A673 (cell line): ENCODE measurements around the gene TFAP2D. TPM values are rescaled to one million over a fixed set of nuclear protein-coding genes. Genes with fewer than 3 reads are reported as not detected.

ENCODE experiments used
- BruUV-seq: library from RNA; stranded (reverse); fragments of 400-500 nt; replicated peaks from 2 replicates; lab custom pipeline; 2021; lab: Mats Ljungman, UMichigan
- CTCF ChIA-PET: fragments of 300-600 bp; sonication (Branson Sonifier 250); formaldehyde crosslinking; loops from one replicate; lab custom pipeline; 2022; ENCODE audit warnings: antibody characterized with exemption; lab: Charles Lee
- POLR2A ChIA-PET: fragments of 300-600 bp; sonication (Branson Sonifier 250); formaldehyde crosslinking; loops from one replicate; lab custom pipeline; 2022; ENCODE audit warnings: antibody characterized with exemption; ENCODE audit not compliant: low non-redundant PET; lab: Charles Lee
- DNase-seq: peaks from one replicate; pipeline ENCODE4 v3.0.0-alpha.2; 2015; ENCODE audit warnings: low spot score
- H3K27ac ChIP-seq: fragments of 200-600 bp; sonication (generic); 2 replicates; pipeline ENCODE4 v1.5.1; 2016; ENCODE audit warnings: mixed run types, low read depth, mild to moderate bottlenecking, mixed read lengths, antibody characterized with exemption, low read length; ENCODE audit not compliant: poor library complexity, severe bottlenecking
- H3K27me3 ChIP-seq: fragments of 200-600 bp; sonication (generic); replicated peaks from 2 replicates; pipeline ENCODE4 v1.6.1; 2017; ENCODE audit warnings: mixed run types, low read depth, mild to moderate bottlenecking, mixed read lengths, antibody characterized with exemption, low read length; ENCODE audit not compliant: insufficient read depth, poor library complexity
- H3K36me3 ChIP-seq: fragments of 200-600 bp; sonication (generic); 2 replicates; pipeline ENCODE4 v1.6.1; 2016; ENCODE audit warnings: mixed run types, mild to moderate bottlenecking, mixed read lengths, antibody characterized with exemption, low read length; ENCODE audit not compliant: insufficient read depth, poor library complexity, severe bottlenecking
- H3K4me1 ChIP-seq: fragments of 200-600 bp; sonication (generic); 2 replicates; pipeline ENCODE4 v1.6.1; 2017; ENCODE audit warnings: mixed run types, mild to moderate bottlenecking, mixed read lengths, antibody characterized with exemption, low read length; ENCODE audit not compliant: insufficient read depth, poor library complexity, severe bottlenecking
- H3K4me3 ChIP-seq: fragments of 200-600 bp; sonication (generic); 2 replicates; pipeline ENCODE4 v1.5.1; 2016; ENCODE audit warnings: low read depth, mixed run types, mild to moderate bottlenecking, mixed read lengths, low read length; ENCODE audit not compliant: poor library complexity, severe bottlenecking
- H3K9me3 ChIP-seq: fragments of 200-600 bp; sonication (generic); 2 replicates; pipeline ENCODE4 v1.6.1; 2016; ENCODE audit warnings: mixed run types, low read depth, mild to moderate bottlenecking, mixed read lengths, antibody characterized with exemption, low read length; ENCODE audit not compliant: poor library complexity, severe bottlenecking
- CTCF ChIP-seq: fragments of 300-800, 200-600 bp; sonication (generic); conservative IDR thresholded peaks from 2 replicates; pipeline ENCODE4 v1.5.1; 2017; ENCODE audit warnings: low read depth, mild to moderate bottlenecking, antibody characterized with exemption, low read length, moderate library complexity, mixed read lengths
- EZH2 ChIP-seq: fragments of 200-600 bp; sonication (generic); IDR thresholded peaks from 2 replicates; pipeline ENCODE4 v1.6.1; 2017; ENCODE audit warnings: borderline replicate concordance, low read depth, mild to moderate bottlenecking, mixed read lengths, antibody characterized with exemption, low read length; ENCODE audit not compliant: poor library complexity, severe bottlenecking
- intact Hi-C: fragments of 100-400 bp; cut with micrococcal nuclease; formaldehyde crosslinking; loops from one replicate; pipeline ENCODE4 v1.10.0; 2022; ENCODE audit not compliant: unreplicated experiment
- total RNA-seq: library from RNA; stranded (reverse); gene quantifications from 2 replicates; pipeline ENCODE4 v1.2.3, GENCODE V29; 2021

The TFAP2D gene
- total RNA-seq, 1 experiment from 2014 or later = not detected

DNA sequence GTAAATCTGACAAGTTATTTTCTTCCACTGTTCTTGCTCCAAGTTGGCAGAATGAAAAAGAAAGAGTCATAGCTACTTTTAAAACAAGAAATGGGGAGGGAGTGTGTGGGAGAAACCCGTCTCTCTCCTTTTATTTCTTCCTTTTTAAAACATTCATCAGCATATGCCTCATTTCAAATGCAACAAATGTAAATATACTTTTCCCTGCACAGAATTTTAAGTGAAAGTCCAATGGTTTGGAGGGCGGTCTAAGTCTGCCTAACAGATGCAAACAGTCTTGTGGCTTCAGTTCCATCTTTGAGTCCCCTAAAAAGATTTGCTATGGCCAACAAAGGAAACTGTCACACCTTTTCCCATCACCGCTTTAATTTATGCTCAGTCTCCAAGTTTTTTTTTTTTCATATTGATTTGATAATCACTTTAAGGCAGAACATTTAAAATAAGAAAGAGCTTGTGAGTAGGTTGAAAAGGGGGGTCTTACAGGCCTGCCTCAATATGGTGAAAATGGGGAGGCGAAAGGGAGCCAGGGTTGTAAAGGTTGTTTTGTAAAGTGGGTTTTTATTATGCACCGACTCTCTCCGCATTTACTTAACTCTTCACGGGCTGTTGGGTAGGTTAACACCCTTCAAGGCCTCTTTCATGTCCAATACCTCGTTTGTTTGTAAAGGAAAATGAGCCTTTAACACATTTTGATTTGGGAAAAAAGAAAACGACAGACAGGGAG lies 4.6 kb downstream of the TFAP2D start:
- Histone ChIP-seq H3K27ac (no peak overlapping the region), H3K4me1 (no peaks in the 10 kb centered on the region), H3K4me3 (no peak overlapping the region), H3K36me3 (no peaks in the 10 kb centered on the region), H3K9me3 (no peaks in the 10 kb centered on the region), H3K27me3 (peaks cover 100% of the 10 kb centered on the region)
- TF ChIP-seq CTCF = no peak
- no peak for TF ChIP-seq EZH2
- BruUV-seq = no TSS peak
- POLR2A ChIA-PET = no interaction called here
- no peak for DNase-seq
- CTCF ChIA-PET = no interaction called here
- intact Hi-C loops = no loop called here

DNA sequence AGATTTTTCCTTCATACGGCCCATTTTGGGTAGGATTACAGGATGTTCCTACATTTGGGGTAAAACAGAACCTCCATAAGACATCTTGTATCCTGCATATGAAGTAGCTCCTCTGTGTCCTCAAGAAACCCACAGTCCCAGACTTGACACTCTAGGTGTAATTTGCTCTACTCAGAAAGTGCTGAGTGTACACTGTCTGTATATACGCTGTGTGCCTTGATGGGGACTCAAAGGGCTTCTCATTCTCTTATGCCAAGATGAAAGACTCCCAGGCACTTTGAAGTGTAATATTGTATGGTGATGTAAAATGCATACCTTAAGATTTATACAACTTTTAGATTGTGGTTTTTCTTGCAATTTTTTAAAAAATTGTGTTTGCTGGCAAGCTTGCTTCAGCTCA lies 5.2 kb downstream of the TFAP2D start:
- Histone ChIP-seq H3K4me3 (no peak overlapping the region), H3K27ac (no peak overlapping the region), H3K4me1 (no peaks in the 10 kb centered on the region), H3K9me3 (no peaks in the 10 kb centered on the region), H3K36me3 (no peaks in the 10 kb centered on the region), H3K27me3 (peaks cover 100% of the 10 kb centered on the region)
- intact Hi-C loops = no loop called here
- TF ChIP-seq CTCF (no peak), EZH2 (no peak)
- no peak for DNase-seq
- no TSS peak for BruUV-seq
- ChIA-PET POLR2A (no interaction called here), CTCF (no interaction called here)

DNA sequence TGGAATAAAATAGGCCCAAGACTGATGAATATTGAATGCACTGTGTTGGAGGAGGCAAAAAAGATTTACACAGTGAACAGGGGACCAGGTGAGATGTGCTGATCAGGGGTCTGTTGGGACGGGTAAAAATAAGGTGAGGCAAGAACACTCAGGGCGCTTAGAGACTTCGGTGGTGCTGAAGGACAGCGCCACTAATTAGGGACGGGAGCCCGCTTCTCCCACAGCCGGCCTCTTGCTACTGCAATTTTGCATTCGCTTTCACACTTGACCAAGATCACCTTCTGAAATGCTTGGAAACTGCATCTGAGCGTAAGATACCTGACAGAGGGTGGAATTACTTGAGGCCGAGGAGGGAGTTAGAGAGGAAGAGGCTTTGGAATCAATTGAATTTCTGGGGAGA lies 7.3 kb downstream of the TFAP2D start:
- H3K9me3 ChIP-seq = no peaks in the 10 kb centered on the region
- H3K4me1 ChIP-seq = no peaks in the 10 kb centered on the region
- POLR2A ChIA-PET = no interaction called here
- H3K27ac ChIP-seq = no peak overlapping the region
- intact Hi-C loops = no loop called here
- CTCF ChIA-PET = no interaction called here
- DNase-seq = peak; percentile 56
- H3K27me3 ChIP-seq = peaks cover 100% of the 10 kb centered on the region
- no peaks in the 10 kb centered on the region for H3K36me3 ChIP-seq
- no peak for TF ChIP-seq CTCF
- TF ChIP-seq EZH2 = no peak
- no TSS peak for BruUV-seq
- H3K4me3 ChIP-seq = no peak overlapping the region
